K562 (cell line): ENCODE data around the gene DOCK3. TPM values are rescaled to one million over a fixed set of nuclear protein-coding genes. Genes with fewer than 3 reads are reported as not detected.

Experiments used
- ATAC-seq: fragments of 200-7000 bp; cut with Tn5 transposase; 3 replicates; pipeline ENCODE4 v1.9.1; 2020; ENCODE audit warnings: moderate library complexity
- BruUV-seq: library from RNA; stranded (reverse); fragments of 400-500 nt; replicated peaks from 2 replicates; lab custom pipeline; 2021; lab: Mats Ljungman, UMichigan
- CTCF ChIA-PET: fragments of 300-600 bp; formaldehyde crosslinking; extraction: SDS; loops from one replicate; lab custom pipeline; 2021; ENCODE audit warnings: low intra/inter-chr PET ratio; lab: Yijun Ruan, JAX
- POLR2A ChIA-PET: fragments of 300-600, 350-650 bp; sonication (Branson Sonifier 250); formaldehyde crosslinking; extraction: SDS; loops from one replicate; lab custom pipeline; 2021; ENCODE audit warnings: antibody characterized with exemption, inconsistent platforms; lab: Yijun Ruan, JAX
- DNase-seq, 4 experiments: peaks; one replicate each; pipeline versions ENCODE4 v3.0.0 to v3.0.0-alpha.2; 2011 to 2018; ENCODE audit warnings: low spot score in 3 of 4, mixed read lengths in 3 of 4; ENCODE audit errors: extremely low read depth in 1 of 4
- FAIRE-seq: peaks from 2 replicates; lab custom pipeline; 2011; peaks lifted over from hg19 to GRCh38; lab: Jason Lieb, UNC
- H2AFZ ChIP-seq: 2 replicates; pipeline ENCODE4 v1.6.0; 2011; ENCODE audit warnings: low read depth, low read length, control low read depth, inconsistent platforms
- H3K27ac ChIP-seq: fragments of 200-600 bp; 3 replicates; pipeline ENCODE4 v1.8.0; 2011; ENCODE audit warnings: low read depth, mild to moderate bottlenecking, control low read depth, inconsistent platforms, low read length, moderate library complexity, mixed read lengths; ENCODE audit errors: extremely low read depth
- H3K27me3 ChIP-seq, 2 experiments: fragments of 300-600 bp in 1 of 2; 2 replicates in 1 of 2; 3 replicates in 1 of 2; pipeline versions ENCODE4 v1.6.0 to v1.8.0; 2011; ENCODE audit warnings: inconsistent platforms in 2 of 2, low read length in 2 of 2, mild to moderate bottlenecking in 1 of 2, mixed read lengths in 1 of 2, moderate library complexity in 1 of 2; ENCODE audit not compliant: control insufficient read depth in 2 of 2, insufficient read depth in 2 of 2
- H3K36me3 ChIP-seq: fragments of 300-600 bp; 3 replicates; pipeline ENCODE4 v1.8.0; 2011; ENCODE audit warnings: mild to moderate bottlenecking, low read length, inconsistent platforms; ENCODE audit not compliant: control insufficient read depth, insufficient read depth
- H3K4me1 ChIP-seq, 2 experiments: fragments of 200-600 bp in 1 of 2; replicated peaks in 1 of 2; 2 replicates in 1 of 2; 3 replicates in 1 of 2; pipeline versions ENCODE4 v1.5.1 to v1.8.0; 2011; ENCODE audit warnings: inconsistent platforms in 2 of 2, low read length in 2 of 2, mild to moderate bottlenecking in 1 of 2, mixed read lengths in 1 of 2, moderate library complexity in 1 of 2; ENCODE audit not compliant: control insufficient read depth in 2 of 2, insufficient read depth in 2 of 2
- H3K4me2 ChIP-seq: 2 replicates; pipeline ENCODE4 v1.6.1; 2011; ENCODE audit warnings: low read length, control low read depth, inconsistent platforms, mixed read lengths; ENCODE audit not compliant: insufficient read depth
- H3K4me3 ChIP-seq: fragments of 200-600 bp; sonication (generic), shearing (Covaris generic); 2 replicates; pipeline ENCODE4 v1.5.1; 2016; ENCODE audit warnings: control low read depth, inconsistent platforms
- H3K79me2 ChIP-seq: fragments of 200-600 bp; 3 replicates; pipeline ENCODE4 v1.8.0; 2011; ENCODE audit warnings: low read length, inconsistent platforms; ENCODE audit not compliant: control insufficient read depth, insufficient read depth
- H3K9ac ChIP-seq, 2 experiments: 2 replicates each; pipeline versions ENCODE4 v1.6.0 to v1.6.1; 2011; ENCODE audit warnings: low read depth in 2 of 2, low read length in 2 of 2, control low read depth in 1 of 2, inconsistent platforms in 1 of 2, mild to moderate bottlenecking in 1 of 2, mixed read lengths in 1 of 2; ENCODE audit not compliant: insufficient read depth in 1 of 2
- H3K9me1 ChIP-seq: one replicate; pipeline ENCODE4 v1.6.0; 2011; ENCODE audit warnings: inconsistent platforms, mild to moderate bottlenecking, low read length, moderate library complexity; ENCODE audit not compliant: control insufficient read depth, insufficient read depth
- H3K9me3 ChIP-seq: replicated peaks from 2 replicates; pipeline ENCODE4 v1.5.1; 2011; ENCODE audit warnings: low read depth, low read length, inconsistent platforms; ENCODE audit not compliant: control insufficient read depth, insufficient read depth
- H4K20me1 ChIP-seq: replicated peaks from 2 replicates; pipeline ENCODE4 v1.6.1; 2011; ENCODE audit warnings: low read length, inconsistent platforms, mixed read lengths; ENCODE audit not compliant: control insufficient read depth, insufficient read depth
- ATF3 ChIP-seq, 2 experiments: fragments of 450-650 bp in 1 of 2; sonication (generic) in 1 of 2; formaldehyde crosslinking in 1 of 2; IDR thresholded peaks in 1 of 2; conservative IDR thresholded peaks in 1 of 2; 2 replicates each; pipeline versions ENCODE4 v1.6.1 to v1.8.1; 2016 to 2023; ENCODE audit warnings: mild to moderate bottlenecking in 2 of 2, moderate library complexity in 2 of 2, inconsistent platforms in 1 of 2, missing genetic modification reagents in 1 of 2
- CGGBP1 ChIP-seq: fragments of 250-450 bp; sonication (Bioruptor Pico); IDR thresholded peaks from 2 replicates; pipeline ENCODE4 v1.9.0; 2021; ENCODE audit warnings: mild to moderate bottlenecking
- E2F5 ChIP-seq: sonication (generic); formaldehyde crosslinking; IDR thresholded peaks from 2 replicates; pipeline ENCODE4 v1.8.0; 2022; ENCODE audit warnings: mild to moderate bottlenecking, missing genetic modification reagents
- E2F8 ChIP-seq: fragments of 450-650 bp; IDR thresholded peaks from 2 replicates; pipeline ENCODE4 v1.7.1; 2018; ENCODE audit warnings: mild to moderate bottlenecking, low read depth; ENCODE audit not compliant: partially characterized antibody
- FUS ChIP-seq: fragments of 200-400 bp; formaldehyde crosslinking; optimal IDR thresholded peaks from 2 replicates; pipeline ENCODE3; 2017; ENCODE audit warnings: low read depth, low read length
- GABPB2 ChIP-seq: fragments of 250-450 bp; sonication (Bioruptor Pico); conservative IDR thresholded peaks from 2 replicates; pipeline ENCODE4 v1.5.1; 2021; ENCODE audit warnings: mild to moderate bottlenecking
- HMGN3 ChIP-seq: IDR thresholded peaks from 2 replicates; pipeline ENCODE4 v1.6.1; 2011; ENCODE audit warnings: borderline replicate concordance, low read depth, mild to moderate bottlenecking, mixed read lengths, low read length; ENCODE audit not compliant: insufficient read length; ENCODE audit errors: extremely low read depth
- MTA3 ChIP-seq: fragments of 450-650 bp; formaldehyde crosslinking; IDR thresholded peaks from 2 replicates; pipeline ENCODE4 v1.6.1; 2017; ENCODE audit warnings: mild to moderate bottlenecking, borderline replicate concordance
- SMARCA5 ChIP-seq: fragments of 450-650 bp; IDR thresholded peaks from 2 replicates; pipeline ENCODE4 v1.6.1; 2016
- SPI1 ChIP-seq: IDR thresholded peaks from 2 replicates; pipeline ENCODE4 v1.6.1; 2011; ENCODE audit warnings: low read depth, low read length, control low read depth, borderline replicate concordance
- ZNF263 ChIP-seq: sonication (generic); formaldehyde crosslinking; IDR thresholded peaks from 2 replicates; pipeline ENCODE4 v1.8.0; 2022; ENCODE audit warnings: mild to moderate bottlenecking, missing genetic modification reagents, borderline replicate concordance
- ZNF449 ChIP-seq: fragments of 250-450 bp; sonication (Bioruptor Pico); IDR thresholded peaks from 2 replicates; pipeline ENCODE4 v1.8.0; 2022; ENCODE audit warnings: moderate library complexity, mild to moderate bottlenecking, inconsistent platforms
- WGBS: fragments of 100-300 bp; shearing (Covaris generic); methylation state at CpG from one replicate; pipeline ENCODE4 v1.1.6; 2016; ENCODE audit warnings: low coverage, mixed read lengths; ENCODE audit not compliant: insufficient coverage; ENCODE audit errors: missing lambda C conversion rate; 5-methylcytosine and 5-hydroxymethylcytosine counted together
- in situ Hi-C: fragments of 300-500 bp; cut with MboI; formaldehyde crosslinking; loops from 4 replicates; pipeline ENCODE4 v1.15.0; 2018; ENCODE audit warnings: inconsistent platforms, mixed read lengths
- intact Hi-C: fragments of 100-400 bp; cut with micrococcal nuclease; formaldehyde crosslinking; loops from 2 replicates; pipeline ENCODE4 v1.14.2; 2022
- polyA plus RNA-seq, 8 experiments: library from polyadenylated mRNA; depleted of rRNA in 4 of 8; stranded (reverse) in 5 of 8; unstranded in 3 of 8; fragments of >200 nt; fragmentation: Nextera tagmentation in 2 of 8; fragmentation: Illumina TruSeq in 1 of 8; extraction: Ambion mirVana in 2 of 8; extraction: Trizol in 1 of 8; gene quantifications; 2 replicates each; pipeline versions ENCODE4 v1.2.1 to v1.2.3, GENCODE V29; 2011 to 2014; ENCODE audit warnings: inconsistent platforms in 1 of 8, missing spikeins in 1 of 8
- total RNA-seq, 7 experiments: library from RNA; depleted of rRNA in 6 of 7; stranded (reverse); fragments of >200 nt in 6 of 7; fragmentation: Illumina TruSeq in 2 of 7; extraction: Trizol in 2 of 7; gene quantifications; 2 replicates each; pipeline versions ENCODE4 v1.2.1 to v1.2.3, GENCODE V29; 2011 to 2021; ENCODE audit warnings: low replicate concordance in 1 of 7

Gene DOCK3
- total and polyA plus RNA-seq, 9 of the 15 experiments (the other 6 are each of a cell fraction or from before 2014, with no cell fraction given): under 0.01 to 0.03 (median 0.01) TPM; not detected in 4

GRCh38 chr3:50657407-50657806, 17.3 kb upstream of the DOCK3 start (continued):
- TF ChIP-seq ZNF263 (no peak), FUS (no peak), SMARCA5 (no peak), E2F5 (no peak), HMGN3 (no peak)

GRCh38 chr3:50657816-50658215, 16.9 kb upstream of the DOCK3 start:
- Histone ChIP-seq H3K4me1 (no peaks in the 10 kb centered on the region), H3K9ac (no peak overlapping the region), H3K4me3 (no peak overlapping the region), H3K27ac (no peak overlapping the region), H3K79me2 (no peaks in the 10 kb centered on the region), H3K27me3 (peaks cover 0 to 23% of the 10 kb centered on the region in 2 experiments; a peak in 2 of 5 replicates), H3K9me1 (no peaks in the 10 kb centered on the region), H3K9me3 (no peaks in the 10 kb centered on the region), H4K20me1 (no peaks in the 10 kb centered on the region; the same call in none of the 2 replicates), H2AFZ (no peak overlapping the region), H3K36me3 (no peaks in the 10 kb centered on the region), H3K4me2 (no peak overlapping the region)
- intact Hi-C loops (no loop called here), in situ Hi-C loops (loop anchor here (5.0 kb wide), 1 partner anchor 86 kb away; no protein-coding TSS in a partner anchor)
- no TSS peak for BruUV-seq
- TF ChIP-seq MTA3 (no peak), SPI1 (no peak), ZNF449 (CRISPR knock-in tag) (no peak), ATF3 (IDR thresholded peaks at IDR 0.05) (no peak), ATF3 (CRISPR knock-in tag; conservative IDR thresholded peaks at IDR 0.05) (no peak), CGGBP1 (CRISPR knock-in tag) (no peak), E2F8 (no peak), GABPB2 (no peak)
- CTCF ChIA-PET: no interaction called here
- ATAC-seq (no peak), FAIRE-seq (no peak), DNase-seq (no peak)
- WGBS: 0% methylated on average over 1 of the region's 3 CpGs
- POLR2A ChIA-PET: interaction anchor here (0.6 to 1.0 kb wide), 4 partner anchors 9 to 267 kb away, joined by 3 to 4 read pairs (median 3); no protein-coding TSS in a partner anchor
